HG03039 (cell line): ENCODE results near the gene SERGEF.

Source experiments
- ATAC-seq: cut with Tn5 transposase; IDR thresholded peaks from one replicate; pipeline ENCODE4 v1.9.1; 2021; ENCODE audit warnings: mild to moderate bottlenecking, moderate library complexity; ENCODE audit not compliant: unreplicated experiment

SERGEF gene

GRCh38 chr11:17954395-17955252, 58.2 kb downstream of the SERGEF start:
- ATAC-seq = no peak

- no peak for ATAC-seq
Observed at GRCh38 chr11:17952487-17952886, 60.4 kb downstream of the SERGEF start.

GRCh38 chr11:17951685-17952388, 61.0 kb downstream of the SERGEF start:
- ATAC-seq = no peak

- ATAC-seq = no peak
Observed at GRCh38 chr11:17950644-17951043, 62.2 kb downstream of the SERGEF start.

- no peak for ATAC-seq
Observed at GRCh38 chr11:17948296-17948695, 64.6 kb downstream of the SERGEF start.

- no peak for ATAC-seq
Observed at GRCh38 chr11:17939542-17939941, 73.3 kb downstream of the SERGEF start.

- no peak for ATAC-seq
Observed at GRCh38 chr11:17936790-17937189, 76.1 kb downstream of the SERGEF start.

- ATAC-seq = no peak
Observed at GRCh38 chr11:17934194-17934593, 78.7 kb downstream of the SERGEF start.

- no peak for ATAC-seq
Observed at GRCh38 chr11:17933708-17934107, 79.1 kb downstream of the SERGEF start.

GRCh38 chr11:17932472-17932871, 80.4 kb downstream of the SERGEF start:
- no peak for ATAC-seq

GRCh38 chr11:17931595-17931994, 81.3 kb downstream of the SERGEF start:
- ATAC-seq = no peak

GRCh38 chr11:17930544-17931125, 82.2 kb downstream of the SERGEF start:
- no peak for ATAC-seq

- no peak for ATAC-seq
Observed at GRCh38 chr11:17929171-17929570, 83.7 kb downstream of the SERGEF start.

- no peak for ATAC-seq
Observed at GRCh38 chr11:17927681-17928343, 85.0 kb downstream of the SERGEF start.

GRCh38 chr11:17927041-17927440, 85.8 kb downstream of the SERGEF start:
- ATAC-seq = no peak

GRCh38 chr11:17924713-17925112, 88.1 kb downstream of the SERGEF start:
- no peak for ATAC-seq

- ATAC-seq = no peak
Observed at GRCh38 chr11:17923217-17923616, 89.6 kb downstream of the SERGEF start.

GRCh38 chr11:17922416-17922788, 90.4 kb downstream of the SERGEF start:
- no peak for ATAC-seq

GRCh38 chr11:17921659-17922415, 91.0 kb downstream of the SERGEF start:
- no peak for ATAC-seq

- ATAC-seq = no peak
Observed at GRCh38 chr11:17918049-17918605, 94.7 kb downstream of the SERGEF start.
